Measurements from ENCODE around the gene NIT1.

Gene NIT1

GRCh38 chr1:161166669-161167548 lies 49.0 kb downstream of the NIT1 start:
- TF ChIP-seq CTCF (IDR thresholded peaks at IDR 0.05; ENCODE audit: low read depth, low read length), result no peak
- no peak for DNase-seq (ENCODE audit: low read depth in 2 of 2)
- peak overlapping the region; percentile 77 to 79 for H3K4me3 ChIP-seq (replicated peaks in 1 of 2; ENCODE audit: low read depth in 2 of 2, low read length in 2 of 2)

- TF ChIP-seq CTCF (IDR thresholded peaks at IDR 0.05; ENCODE audit: low read depth, low read length), result no peak
- DNase-seq (ENCODE audit: low read depth in 2 of 2), result no peak
- H3K4me3 ChIP-seq (replicated peaks in 1 of 2; ENCODE audit: low read depth in 2 of 2, low read length in 2 of 2), result no peak overlapping the region
Measured at GRCh38 chr1:161168906-161169305, 51.0 kb downstream of the NIT1 start.
